Fibroblast of peridontal ligament (primary cell): ENCODE data around the gene ZSCAN26.

Experiments
- DNase-seq: peaks from one replicate; pipeline ENCODE4 v3.0.0-alpha.2; 2010; ENCODE audit errors: extremely low read depth

Gene ZSCAN26

DNA sequence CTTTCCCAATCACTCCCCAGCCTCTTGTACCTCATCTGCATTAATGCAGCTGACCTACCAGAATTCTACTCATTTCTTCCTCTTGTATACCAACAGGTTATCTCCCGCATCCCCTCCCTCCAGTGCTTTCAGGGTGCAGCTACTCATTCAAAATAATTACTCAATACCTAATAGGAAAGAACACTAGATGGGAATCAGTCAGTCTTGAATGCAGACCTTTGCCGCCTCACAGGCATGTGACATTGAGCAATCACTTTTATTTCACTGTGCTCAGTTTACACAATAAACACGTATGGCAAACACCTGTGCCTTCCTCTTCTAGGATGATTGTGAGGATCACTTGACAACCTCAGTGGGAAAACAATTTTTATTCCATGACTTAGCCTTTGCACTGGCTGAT lies 55.7 kb downstream of the ZSCAN26 start:
- no peak for DNase-seq

DNA sequence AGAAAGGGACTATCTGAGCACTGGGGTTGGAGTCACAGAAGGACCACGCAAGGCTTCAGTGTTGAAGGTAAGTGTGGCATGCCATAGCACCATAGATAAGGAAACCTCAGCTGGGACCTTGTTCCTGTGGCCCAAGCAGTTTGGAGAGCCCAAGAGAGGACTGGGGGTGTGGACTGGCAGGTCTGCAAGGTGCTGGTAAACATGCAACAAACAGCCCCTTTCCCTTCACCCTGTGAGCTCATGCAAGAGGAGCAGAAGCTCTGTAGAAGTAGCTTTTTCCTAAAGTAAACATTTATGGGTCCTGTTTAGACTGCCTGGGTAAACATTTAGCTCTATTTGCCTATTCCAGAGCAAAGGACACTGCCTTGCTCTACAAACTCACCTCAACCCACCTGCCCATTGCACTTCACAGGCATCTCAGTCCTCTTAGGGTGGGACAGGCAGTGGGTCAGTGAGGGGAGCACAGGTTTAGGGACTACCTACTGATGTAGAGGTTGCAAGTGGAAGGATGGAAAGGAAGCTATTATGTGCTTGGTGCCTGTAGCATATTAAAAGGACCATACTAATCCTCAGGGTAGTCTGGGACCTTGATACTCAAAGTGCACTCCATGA lies 57.0 kb downstream of the ZSCAN26 start:
- DNase-seq, result no peak

- no peak for DNase-seq
Observed at GRCh38 chr6:28326371-28326948, 59.5 kb downstream of the ZSCAN26 start.
